H1 (cell line): ENCODE results near the gene SLC35F1. TPM values are rescaled to one million over a fixed set of nuclear protein-coding genes. Genes with fewer than 3 reads are reported as not detected.

Source experiments
- CTCF ChIA-PET: fragments of 300-600 bp; sonication (Branson Sonifier 250); formaldehyde crosslinking; loops from one replicate; lab custom pipeline; 2021; ENCODE audit not compliant: partially characterized antibody; lab: Charles Lee
- POLR2A ChIA-PET: fragments of 300-600 bp; sonication (Branson Sonifier 250); formaldehyde crosslinking; loops from one replicate; lab custom pipeline; 2021; ENCODE audit warnings: inconsistent platforms; ENCODE audit not compliant: partially characterized antibody; lab: Charles Lee
- DNase-seq, 2 experiments: peaks; one replicate each; pipeline versions ENCODE4 v3.0.0 to v3.0.0-alpha.2; 2010 to 2022; ENCODE audit warnings: low spot score in 2 of 2, low read depth in 1 of 2, mixed read lengths in 1 of 2
- FAIRE-seq: peaks from 2 replicates; lab custom pipeline; 2011; peaks lifted over from hg19 to GRCh38; lab: Jason Lieb, UNC
- H2AFZ ChIP-seq: 2 replicates; pipeline ENCODE4 v1.8.1; 2012; ENCODE audit warnings: low read length, inconsistent platforms
- H2AK5ac ChIP-seq: 2 replicates; pipeline ENCODE4 v1.6.1; 2013; ENCODE audit warnings: low read depth, low read length
- H2BK120ac ChIP-seq: replicated peaks from 2 replicates; pipeline ENCODE3; 2013; ENCODE audit warnings: low read depth, low read length, inconsistent platforms
- H2BK12ac ChIP-seq: 2 replicates; pipeline ENCODE4 v1.6.1; 2013; ENCODE audit warnings: low read depth, low read length
- H2BK15ac ChIP-seq: 2 replicates; pipeline ENCODE4 v1.6.1; 2013; ENCODE audit warnings: low read length
- H2BK20ac ChIP-seq: 2 replicates; pipeline ENCODE4 v1.6.1; 2013; ENCODE audit warnings: low read length
- H2BK5ac ChIP-seq: 2 replicates; pipeline ENCODE4 v1.6.1; 2013; ENCODE audit warnings: low read depth, low read length
- H3K14ac ChIP-seq: 2 replicates; pipeline ENCODE4 v1.6.1; 2013; ENCODE audit warnings: inconsistent platforms; ENCODE audit not compliant: insufficient read length
- H3K18ac ChIP-seq: 2 replicates; pipeline ENCODE4 v1.6.1; 2013; ENCODE audit warnings: low read length; ENCODE audit errors: extremely low read depth
- H3K23ac ChIP-seq: 2 replicates; pipeline ENCODE4 v1.6.1; 2013; ENCODE audit warnings: inconsistent platforms; ENCODE audit not compliant: insufficient read length
- H3K23me2 ChIP-seq: 2 replicates; pipeline ENCODE4 v1.6.1; 2013; ENCODE audit warnings: low read depth, low read length
- H3K27ac ChIP-seq: 2 replicates; pipeline ENCODE4 v1.6.1; 2011; ENCODE audit warnings: low read depth, low read length, inconsistent platforms
- H3K27me3 ChIP-seq, 4 experiments: replicated peaks in 1 of 4; 1 replicate in 1 of 4; 2 replicates in 3 of 4; pipeline versions ENCODE4 v1.6.1 to v1.8.1; 2011 to 2013; ENCODE audit warnings: low read length in 3 of 4, mild to moderate bottlenecking in 3 of 4, inconsistent platforms in 2 of 4, mixed read lengths in 2 of 4, moderate library complexity in 1 of 4; ENCODE audit not compliant: control insufficient read depth in 3 of 4, insufficient read depth in 3 of 4; ENCODE audit errors: extremely low read depth in 1 of 4
- H3K36me3 ChIP-seq, 4 experiments: 2 replicates each; pipeline versions ENCODE4 v1.6.1 to v1.8.1; 2011 to 2013; ENCODE audit warnings: mild to moderate bottlenecking in 4 of 4, low read length in 3 of 4, moderate library complexity in 2 of 4, control low read depth in 1 of 4, inconsistent platforms in 1 of 4; ENCODE audit not compliant: insufficient read depth in 4 of 4, control insufficient read depth in 2 of 4
- H3K4ac ChIP-seq: replicated peaks from 2 replicates; pipeline ENCODE3; 2013; ENCODE audit warnings: low read length, low read depth, mixed read lengths, inconsistent platforms; ENCODE audit not compliant: insufficient read length
- H3K4me1 ChIP-seq, 4 experiments: replicated peaks in 1 of 4; 1 replicate in 1 of 4; 2 replicates in 3 of 4; pipeline versions ENCODE4 v1.6.1 to v1.8.1; 2011 to 2013; ENCODE audit warnings: low read length in 3 of 4, inconsistent platforms in 2 of 4, mixed read lengths in 1 of 4; ENCODE audit not compliant: insufficient read depth in 4 of 4, control insufficient read depth in 3 of 4
- H3K4me2 ChIP-seq, 2 experiments: 2 replicates each; pipeline versions ENCODE4 v1.6.1 to v1.8.1; 2011 to 2013; ENCODE audit warnings: low read depth in 2 of 2, low read length in 2 of 2, control low read depth in 1 of 2, inconsistent platforms in 1 of 2, mild to moderate bottlenecking in 1 of 2; ENCODE audit not compliant: insufficient read depth in 1 of 2
- H3K4me3 ChIP-seq, 4 experiments: fragments of 200-600, 300-600 bp in 1 of 4; sonication (generic), shearing (Covaris generic), sonication (Bioruptor Twin) in 1 of 4; 2 replicates each; pipeline versions ENCODE4 v1.5.1 to v1.8.1; 2011 to 2016; ENCODE audit warnings: low read length in 4 of 4, low read depth in 3 of 4, control low read depth in 2 of 4, inconsistent platforms in 2 of 4, mild to moderate bottlenecking in 2 of 4, mixed read lengths in 1 of 4, moderate library complexity in 1 of 4; ENCODE audit not compliant: insufficient read depth in 2 of 4; ENCODE audit errors: extremely low read depth in 1 of 4
- H3K56ac ChIP-seq: replicated peaks from 2 replicates; pipeline ENCODE3; 2013; ENCODE audit warnings: low read depth, mild to moderate bottlenecking, mixed read lengths, low read length, inconsistent platforms; ENCODE audit not compliant: insufficient read length
- H3K79me1 ChIP-seq: 2 replicates; pipeline ENCODE4 v1.6.1; 2013; ENCODE audit warnings: low read depth, low read length, control low read depth
- H3K79me2 ChIP-seq, 2 experiments: 2 replicates each; pipeline versions ENCODE4 v1.6.1 to v1.8.1; 2012 to 2013; ENCODE audit warnings: low read length in 2 of 2, mild to moderate bottlenecking in 2 of 2, inconsistent platforms in 1 of 2; ENCODE audit not compliant: insufficient read depth in 2 of 2, control insufficient read depth in 1 of 2
- H3K9ac ChIP-seq, 4 experiments: replicated peaks in 1 of 4; 1 replicate in 1 of 4; 2 replicates in 3 of 4; pipeline versions ENCODE4 v1.6.1 to v1.8.1; 2011 to 2013; ENCODE audit warnings: low read depth in 3 of 4, low read length in 3 of 4, control low read depth in 2 of 4, mild to moderate bottlenecking in 2 of 4, moderate library complexity in 2 of 4, inconsistent platforms in 1 of 4; ENCODE audit errors: extremely low read depth in 1 of 4
- H3K9me3 ChIP-seq, 2 experiments: 2 replicates each; pipeline versions ENCODE4 v1.6.1 to v1.8.1; 2012 to 2013; ENCODE audit warnings: mild to moderate bottlenecking in 2 of 2, moderate library complexity in 2 of 2, control low read depth in 1 of 2, inconsistent platforms in 1 of 2, low read depth in 1 of 2, low read length in 1 of 2, mixed read lengths in 1 of 2; ENCODE audit not compliant: insufficient read depth in 2 of 2
- H4K20me1 ChIP-seq, 2 experiments: replicated peaks in 1 of 2; 2 replicates each; pipeline versions ENCODE3 to v1.8.1; 2011 to 2013; ENCODE audit warnings: inconsistent platforms in 2 of 2, low read length in 2 of 2, mild to moderate bottlenecking in 1 of 2; ENCODE audit not compliant: insufficient read depth in 2 of 2, control insufficient read depth in 1 of 2
- H4K5ac ChIP-seq: 2 replicates; pipeline ENCODE4 v1.6.1; 2013; ENCODE audit warnings: low read length, low read depth, mixed read lengths, inconsistent platforms; ENCODE audit not compliant: insufficient read length
- H4K8ac ChIP-seq: 2 replicates; pipeline ENCODE4 v1.8.0; 2013; ENCODE audit warnings: mild to moderate bottlenecking, moderate library complexity, low read length, inconsistent platforms; ENCODE audit not compliant: insufficient read depth; ENCODE audit errors: extremely low read depth
- H4K91ac ChIP-seq: replicated peaks from 2 replicates; pipeline ENCODE3; 2013; ENCODE audit warnings: low read length, mixed read lengths, inconsistent platforms; ENCODE audit not compliant: insufficient read length
- CBX5 ChIP-seq: fragments of 300-800, 300-1000 bp; sonication (generic); IDR thresholded peaks from 2 replicates; pipeline ENCODE4 v1.7.1; 2016; ENCODE audit warnings: antibody characterized with exemption, low read length, low read depth
- CHD1 ChIP-seq: IDR thresholded peaks from 2 replicates; pipeline ENCODE4 v1.6.1; 2012; ENCODE audit warnings: low read depth, low read length, improper control_type of control experiment
- CTCF ChIP-seq, 3 experiments: IDR thresholded peaks; 1 replicate in 2 of 3; 2 replicates in 1 of 3; pipeline versions ENCODE4 v1.5.1 to v1.6.1; 2011; ENCODE audit warnings: low read length in 3 of 3, mild to moderate bottlenecking in 3 of 3, inconsistent platforms in 2 of 3, low read depth in 1 of 3, moderate library complexity in 1 of 3; ENCODE audit not compliant: insufficient read depth in 1 of 3; ENCODE audit errors: control extremely low read depth in 1 of 3
- E2F6 ChIP-seq: IDR thresholded peaks from 2 replicates; pipeline ENCODE4 v1.6.1; 2012; ENCODE audit warnings: inconsistent platforms
- GABPA ChIP-seq: IDR thresholded peaks from 2 replicates; pipeline ENCODE4 v1.6.1; 2011; ENCODE audit warnings: mild to moderate bottlenecking, low read length, moderate library complexity, borderline replicate concordance; ENCODE audit not compliant: insufficient read depth
- HDAC2 ChIP-seq, 2 experiments: fragments of 300-600 bp in 1 of 2; sonication (generic) in 1 of 2; IDR thresholded peaks; 2 replicates each; pipeline ENCODE4 v1.6.1; 2011 to 2012; ENCODE audit warnings: low read depth in 2 of 2, low read length in 2 of 2, mild to moderate bottlenecking in 2 of 2, moderate library complexity in 2 of 2, borderline replicate concordance in 1 of 2, inconsistent platforms in 1 of 2
- JUND ChIP-seq: IDR thresholded peaks from 2 replicates; pipeline ENCODE4 v1.6.1; 2011; ENCODE audit warnings: mild to moderate bottlenecking, improper control_type of control experiment, low read length
- POLR2A ChIP-seq, 2 experiments: IDR thresholded peaks; 1 replicate in 1 of 2; 2 replicates in 1 of 2; pipeline ENCODE4 v1.6.1; 2011; ENCODE audit warnings: low read depth in 2 of 2, low read length in 2 of 2, mild to moderate bottlenecking in 2 of 2; ENCODE audit errors: control extremely low read depth in 1 of 2
- POLR2AphosphoS5 ChIP-seq: IDR thresholded peaks from 2 replicates; pipeline ENCODE4 v1.6.1; 2011; ENCODE audit warnings: low read depth, low read length
- POU5F1 ChIP-seq: IDR thresholded peaks from 2 replicates; pipeline ENCODE4 v1.6.1; 2011; ENCODE audit warnings: low read depth, mild to moderate bottlenecking, low read length, moderate library complexity
- SUZ12 ChIP-seq: fragments of 200-600 bp; sonication (generic); IDR thresholded peaks from 2 replicates; pipeline ENCODE4 v1.6.1; 2012; ENCODE audit warnings: mild to moderate bottlenecking, inconsistent platforms, low read length, moderate library complexity, mixed read lengths
- TEAD4 ChIP-seq: IDR thresholded peaks from 2 replicates; pipeline ENCODE4 v1.6.1; 2012; ENCODE audit warnings: low read depth, low read length, inconsistent platforms, mixed read lengths
- WGBS, 2 experiments: shearing (Covaris generic) in 1 of 2; methylation state at CpG; one replicate each; pipeline versions ENCODE4 v1.1.6 to v1.1.7; 2013 to 2015; ENCODE audit warnings: low lambda C conversion rate in 2 of 2, mixed read lengths in 2 of 2, inconsistent platforms in 1 of 2, low coverage in 1 of 2, missing lambda C conversion rate in 1 of 2; ENCODE audit not compliant: insufficient replicate concordance in 2 of 2, insufficient coverage in 1 of 2, insufficient read length in 1 of 2; ENCODE audit errors: extremely low coverage in 1 of 2, missing lambda C conversion rate in 1 of 2; 5-methylcytosine and 5-hydroxymethylcytosine counted together
- polyA plus RNA-seq, 7 experiments: library from polyadenylated mRNA; depleted of rRNA in 3 of 7; stranded (reverse) in 5 of 7; unstranded in 2 of 7; fragments of >200 nt in 5 of 7; fragments of 200-250 nt in 2 of 7; gene quantifications; 1 replicate in 5 of 7; 2 replicates in 1 of 7; 4 replicates in 1 of 7; pipeline versions ENCODE4 v1.2.1 to v1.2.3, GENCODE V29; 2011 to 2013; ENCODE audit warnings: missing spikeins in 2 of 7, mixed read lengths in 2 of 7
- total RNA-seq: library from RNA; stranded (reverse); fragmentation: NEBNext Ultra II Directional; extraction: Animal tissue kit (Norgen Biotek cat#: 25700); gene quantifications from 2 replicates; pipeline ENCODE4 v1.2.1, GENCODE V29; 2021

Gene SLC35F1
- total and polyA plus RNA-seq, 2 of the 8 experiments (the other 6 are each of a cell fraction or from before 2014, with no cell fraction given), result 7.0 to 10.0 TPM

DNA sequence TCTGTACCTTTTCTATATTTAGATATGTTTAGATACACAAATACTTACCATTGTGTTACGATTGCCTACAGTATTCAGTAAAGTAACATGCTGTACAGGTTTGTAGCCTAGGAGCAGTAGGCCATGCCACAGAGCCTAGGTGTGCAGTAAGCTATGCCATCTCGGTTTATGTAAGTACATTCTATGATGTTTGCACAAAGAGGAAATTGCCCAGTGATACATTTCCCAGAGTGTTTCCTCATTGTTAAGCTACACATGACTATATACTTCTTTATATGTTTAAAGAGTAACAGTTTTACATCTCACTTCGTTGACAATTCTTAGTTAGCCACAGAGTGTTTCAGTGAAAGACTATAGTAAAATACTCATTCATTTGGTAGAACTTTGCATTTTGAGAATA, 51.5 kb downstream of the SLC35F1 start:
- FAIRE-seq (no peak), DNase-seq (no peak)
- 83% methylated on average over 3 of the region's 3 CpGs; no CpG with 5 or more reads in 1 of the 2 experiments for WGBS, 2 experiments
- no peak overlapping the region for H3K27ac ChIP-seq
- H3K23ac ChIP-seq, result no peak overlapping the region
- POLR2A ChIA-PET, result no interaction called here
- H3K4ac ChIP-seq, result no peak overlapping the region
- H2BK15ac ChIP-seq, result no peak overlapping the region
- no peaks in the 10 kb centered on the region for H3K27me3 ChIP-seq
- H3K79me2 ChIP-seq, result no peaks in the 10 kb centered on the region
- H4K20me1 ChIP-seq, result no peaks in the 10 kb centered on the region
- H2BK12ac ChIP-seq, result no peak overlapping the region
- no peak overlapping the region for H3K4me3 ChIP-seq
- H3K4me2 ChIP-seq, result no peak overlapping the region
- no peak overlapping the region for H2BK5ac ChIP-seq
- no peak overlapping the region for H4K5ac ChIP-seq
- no peak overlapping the region for H4K91ac ChIP-seq
- no peak overlapping the region for H3K14ac ChIP-seq
- H3K23me2 ChIP-seq, result no peaks in the 10 kb centered on the region
- H2BK120ac ChIP-seq, result no peak overlapping the region
- H3K9ac ChIP-seq, result no peak overlapping the region
- no peak overlapping the region for H2AK5ac ChIP-seq
- no peak overlapping the region for H2BK20ac ChIP-seq
- no peak overlapping the region for H3K56ac ChIP-seq
- H3K18ac ChIP-seq, result no peak overlapping the region
- no peaks in the 10 kb centered on the region for H3K4me1 ChIP-seq
- H3K36me3 ChIP-seq, result no peaks in the 10 kb centered on the region
- H3K9me3 ChIP-seq, result no peaks in the 10 kb centered on the region
- H4K8ac ChIP-seq, result no peak overlapping the region
- H3K79me1 ChIP-seq, result no peaks in the 10 kb centered on the region
- H2AFZ ChIP-seq, result no peak overlapping the region
- CTCF ChIA-PET, result interaction anchor here (1.0 to 1.5 kb wide), 4 partner anchors 16 to 143 kb away, joined by 3 to 4 read pairs (median 3); no protein-coding TSS in a partner anchor
- TF ChIP-seq POU5F1, result no peak
- no peak for TF ChIP-seq JUND
- TF ChIP-seq POLR2AphosphoS5, result no peak
- TF ChIP-seq CBX5, result no peak
- TF ChIP-seq HDAC2 (IDR thresholded peaks at IDR 0.05; ENCODE audit: borderline replicate concordance in 1 of 2, low read depth in 2 of 2, low read length in 2 of 2), result no peak
- TF ChIP-seq E2F6, result no peak
- TF ChIP-seq GABPA, result no peak
- no peak for TF ChIP-seq CTCF (IDR thresholded peaks at IDR 0.05; ENCODE audit: control extremely low read depth in 1 of 3, insufficient read depth in 1 of 3, low read depth in 1 of 3, low read length in 3 of 3)
- no peak for TF ChIP-seq POLR2A (IDR thresholded peaks at IDR 0.05; ENCODE audit: control extremely low read depth in 1 of 2, low read depth in 2 of 2, low read length in 2 of 2)
- TF ChIP-seq CHD1, result no peak
- no peak for TF ChIP-seq TEAD4
- TF ChIP-seq SUZ12, result no peak
